NT2/D1 (cell line): ENCODE results near the gene IGF2BP2.

Source experiments
- DNase-seq: peaks from one replicate; pipeline ENCODE4 v3.0.0-alpha.2; 2011; ENCODE audit warnings: low read depth, low spot score
- H3K27me3 ChIP-seq: 2 replicates; pipeline ENCODE4 v1.6.0; 2011; ENCODE audit warnings: mild to moderate bottlenecking; ENCODE audit not compliant: insufficient read length, insufficient read depth
- H3K36me3 ChIP-seq: 2 replicates; pipeline ENCODE4 v1.6.1; 2011; ENCODE audit warnings: mild to moderate bottlenecking, low read length, mixed read lengths; ENCODE audit not compliant: insufficient read depth, insufficient read length
- H3K4me1 ChIP-seq: 2 replicates; pipeline ENCODE4 v1.5.1; 2011; ENCODE audit not compliant: insufficient read depth, insufficient read length
- H3K4me3 ChIP-seq: 2 replicates; pipeline ENCODE4 v1.5.1; 2011; ENCODE audit warnings: low read depth; ENCODE audit not compliant: insufficient read length
- H3K9ac ChIP-seq: 2 replicates; pipeline ENCODE4 v1.6.0; 2011; ENCODE audit warnings: low read depth; ENCODE audit not compliant: insufficient read length
- H3K9me3 ChIP-seq: 2 replicates; pipeline ENCODE4 v1.5.1; 2011; ENCODE audit warnings: mild to moderate bottlenecking, low read length; ENCODE audit not compliant: insufficient read depth
- SUZ12 ChIP-seq: IDR thresholded peaks from 2 replicates; pipeline ENCODE4 v1.6.1; 2011; ENCODE audit not compliant: insufficient read length, insufficient read depth; ENCODE audit errors: extremely low read depth
- YY1 ChIP-seq: IDR thresholded peaks from 2 replicates; pipeline ENCODE4 v1.6.1; 2011; ENCODE audit not compliant: insufficient read length, insufficient read depth
- ZNF274 ChIP-seq: IDR thresholded peaks from 2 replicates; pipeline ENCODE4 v1.6.1; 2011; ENCODE audit warnings: mild to moderate bottlenecking, low read depth, low read length

Gene IGF2BP2

GRCh38 chr3:185825639-185826481 lies 1.0 kb upstream of the IGF2BP2 start:
- DNase-seq, result no peak
- H3K27me3 ChIP-seq, result no peaks in the 10 kb centered on the region
- H3K9me3 ChIP-seq, result peaks cover 19% of the 10 kb centered on the region; the same call in 1 of the 2 replicates
- H3K36me3 ChIP-seq, result peaks cover 42% of the 10 kb centered on the region
- TF ChIP-seq ZNF274 (no peak), SUZ12 (no peak), YY1 (no peak)
- H3K9ac ChIP-seq, result peak overlapping the region; percentile 94
- no peaks in the 10 kb centered on the region for H3K4me1 ChIP-seq
- H3K4me3 ChIP-seq, result peak overlapping the region; percentile 88

- peaks cover 33% of the 10 kb centered on the region for H3K36me3 ChIP-seq
- TF ChIP-seq SUZ12 (no peak), ZNF274 (no peak), YY1 (no peak)
- no peaks in the 10 kb centered on the region for H3K27me3 ChIP-seq
- H3K9ac ChIP-seq, result peak overlapping the region; percentile 98
- peak overlapping the region; percentile 85 for H3K4me3 ChIP-seq
- no peaks in the 10 kb centered on the region for H3K4me1 ChIP-seq
- peaks cover 8% of the 10 kb centered on the region; the same call in 1 of the 2 replicates for H3K9me3 ChIP-seq
- no peak for DNase-seq
Observed at GRCh38 chr3:185824051-185825005, 514 bp downstream of the IGF2BP2 start.

DNA sequence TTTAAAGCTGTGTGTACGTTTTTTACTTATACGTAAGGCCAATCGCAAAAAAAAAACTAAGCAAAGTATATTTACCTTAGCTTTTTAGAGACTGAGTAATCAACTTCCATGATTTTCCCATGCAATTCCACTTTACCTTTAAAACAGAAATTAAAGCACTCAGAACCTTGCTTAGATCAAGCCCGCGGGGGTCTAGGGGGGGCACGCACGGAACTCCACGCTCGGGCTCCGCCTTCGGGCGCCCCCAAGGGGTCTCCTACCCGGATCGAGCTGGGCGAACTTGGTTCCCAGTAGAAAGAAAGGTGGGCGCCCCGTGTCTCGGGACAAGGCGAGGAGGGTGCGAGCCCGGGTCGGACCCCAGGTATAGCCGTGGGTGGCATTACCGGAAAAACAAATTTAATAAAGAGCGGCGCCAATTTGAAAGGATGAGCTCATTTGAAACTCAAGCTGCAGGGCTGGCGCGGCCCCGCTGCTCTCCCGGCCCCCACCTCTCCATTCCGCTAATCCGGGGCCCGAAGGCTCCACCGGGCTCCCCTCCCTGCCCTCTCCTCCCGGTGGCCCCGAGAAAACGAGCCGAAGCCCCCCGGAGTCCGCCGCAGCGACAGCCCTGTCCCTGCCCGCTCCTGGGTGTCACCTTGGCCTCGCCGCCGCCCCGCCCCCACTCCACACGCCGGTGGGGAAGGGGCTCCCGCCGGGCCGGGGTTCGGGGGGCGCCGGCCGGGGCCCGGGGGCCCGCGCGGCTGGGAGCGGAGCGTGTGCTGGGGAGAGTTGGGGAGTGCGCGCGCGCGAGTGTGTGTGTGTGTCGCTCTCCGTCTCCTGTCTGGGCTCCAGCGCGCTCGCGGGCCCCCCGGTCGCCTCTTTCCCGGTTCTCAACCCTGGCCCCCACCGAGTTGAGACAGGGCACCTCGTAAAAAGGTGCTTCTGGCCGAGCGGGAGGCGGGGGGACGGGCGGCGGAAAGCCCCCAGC lies 1.5 kb downstream of the IGF2BP2 start:
- Histone ChIP-seq H3K27me3 (no peaks in the 10 kb centered on the region), H3K4me1 (peaks cover under 1% of the 10 kb centered on the region), H3K9me3 (peaks cover 8% of the 10 kb centered on the region; the same call in 1 of the 2 replicates), H3K4me3 (peak overlapping the region; percentile 85), H3K36me3 (peaks cover 25% of the 10 kb centered on the region), H3K9ac (peak overlapping the region; percentile 98)
- no peak for DNase-seq
- TF ChIP-seq YY1 (no peak), SUZ12 (no peak), ZNF274 (no peak)

- TF ChIP-seq SUZ12 (no peak), YY1 (no peak), ZNF274 (no peak)
- Histone ChIP-seq H3K4me3 (peak overlapping the region; percentile 85), H3K9ac (peak overlapping the region; percentile 98)
Observed at GRCh38 chr3:185822221-185823000, 2.4 kb downstream of the IGF2BP2 start.

DNA sequence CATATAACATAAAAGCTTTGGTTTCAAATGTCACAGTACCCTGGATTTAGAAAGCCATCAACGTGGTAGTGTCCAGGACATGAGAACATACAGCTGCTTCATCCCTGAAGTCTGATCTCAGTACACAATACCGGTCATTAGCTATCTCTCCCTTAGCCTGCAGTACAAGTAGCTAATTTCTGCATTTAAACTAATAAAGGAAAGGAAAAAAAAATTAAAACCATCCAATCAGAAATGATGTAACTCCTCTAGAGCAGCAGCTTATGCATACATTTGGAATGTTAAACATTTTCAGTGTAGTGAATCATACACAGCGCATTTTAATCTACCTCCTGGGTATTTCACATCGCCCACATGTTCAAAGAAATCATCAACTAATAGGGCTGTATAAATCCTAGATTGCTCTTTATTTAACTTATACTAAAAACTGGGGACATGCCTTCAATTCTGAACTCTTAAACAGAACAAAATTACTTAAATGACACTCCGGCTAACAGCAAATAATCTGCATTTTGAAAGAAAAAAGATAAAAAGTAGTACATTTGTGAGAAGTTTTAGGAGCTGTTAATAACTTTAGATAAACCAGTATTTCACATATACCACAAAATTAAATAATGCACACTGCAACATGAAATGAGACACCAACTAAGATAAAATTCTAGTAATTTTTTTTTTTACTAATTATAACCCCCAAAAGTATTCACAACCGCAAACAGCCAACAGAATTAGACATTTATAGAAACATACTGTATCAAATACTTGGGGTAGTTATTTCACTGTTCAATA lies 3.7 kb downstream of the IGF2BP2 start:
- Histone ChIP-seq H3K9me3 (no peaks in the 10 kb centered on the region), H3K4me3 (peak overlapping the region; percentile 3), H3K36me3 (peaks cover 14% of the 10 kb centered on the region), H3K4me1 (peaks cover 3% of the 10 kb centered on the region), H3K9ac (peak overlapping the region; percentile 37), H3K27me3 (no peaks in the 10 kb centered on the region)
- no peak for DNase-seq
- TF ChIP-seq YY1 (no peak), SUZ12 (no peak), ZNF274 (no peak)

More at GRCh38 chr3:185822221-185823000, 2.4 kb downstream of the IGF2BP2 start:
- Histone ChIP-seq H3K27me3 (no peaks in the 10 kb centered on the region), H3K36me3 (peaks cover 21% of the 10 kb centered on the region), H3K4me1 (peaks cover 3% of the 10 kb centered on the region), H3K9me3 (no peaks in the 10 kb centered on the region)
- DNase-seq, result no peak
